K562 (cell line): Measurements from ENCODE around the gene GNG14. TPM values are rescaled to one million over a fixed set of nuclear protein-coding genes. Genes with fewer than 3 reads are reported as not detected.
A peak's percentile ranks its signal among the peaks of the same experiment; 100 is the strongest.

Experiments
- ATAC-seq: fragments of 200-7000 bp; cut with Tn5 transposase; 3 replicates; pipeline ENCODE4 v1.9.1; 2020; ENCODE audit warnings: moderate library complexity
- BruUV-seq: library from RNA; stranded (reverse); fragments of 400-500 nt; replicated peaks from 2 replicates; lab custom pipeline; 2021; lab: Mats Ljungman, UMichigan
- CTCF ChIA-PET: fragments of 300-600 bp; formaldehyde crosslinking; extraction: SDS; loops from one replicate; lab custom pipeline; 2021; ENCODE audit warnings: low intra/inter-chr PET ratio; lab: Yijun Ruan, JAX
- POLR2A ChIA-PET: fragments of 300-600, 350-650 bp; sonication (Branson Sonifier 250); formaldehyde crosslinking; extraction: SDS; loops from one replicate; lab custom pipeline; 2021; ENCODE audit warnings: antibody characterized with exemption, inconsistent platforms; lab: Yijun Ruan, JAX
- DNase-seq, 4 experiments: peaks; one replicate each; pipeline versions ENCODE4 v3.0.0 to v3.0.0-alpha.2; 2011 to 2018; ENCODE audit warnings: low spot score in 3 of 4, mixed read lengths in 3 of 4; ENCODE audit errors: extremely low read depth in 1 of 4
- FAIRE-seq: peaks from 2 replicates; lab custom pipeline; 2011; peaks lifted over from hg19 to GRCh38; lab: Jason Lieb, UNC
- H2AFZ ChIP-seq: 2 replicates; pipeline ENCODE4 v1.6.0; 2011; ENCODE audit warnings: low read depth, low read length, control low read depth, inconsistent platforms
- H3K27ac ChIP-seq: fragments of 200-600 bp; 3 replicates; pipeline ENCODE4 v1.8.0; 2011; ENCODE audit warnings: low read depth, mild to moderate bottlenecking, control low read depth, inconsistent platforms, low read length, moderate library complexity, mixed read lengths; ENCODE audit errors: extremely low read depth
- H3K27me3 ChIP-seq, 2 experiments: fragments of 300-600 bp in 1 of 2; 2 replicates in 1 of 2; 3 replicates in 1 of 2; pipeline versions ENCODE4 v1.6.0 to v1.8.0; 2011; ENCODE audit warnings: inconsistent platforms in 2 of 2, low read length in 2 of 2, mild to moderate bottlenecking in 1 of 2, mixed read lengths in 1 of 2, moderate library complexity in 1 of 2; ENCODE audit not compliant: control insufficient read depth in 2 of 2, insufficient read depth in 2 of 2
- H3K36me3 ChIP-seq: fragments of 300-600 bp; 3 replicates; pipeline ENCODE4 v1.8.0; 2011; ENCODE audit warnings: mild to moderate bottlenecking, low read length, inconsistent platforms; ENCODE audit not compliant: control insufficient read depth, insufficient read depth
- H3K4me1 ChIP-seq, 2 experiments: fragments of 200-600 bp in 1 of 2; replicated peaks in 1 of 2; 2 replicates in 1 of 2; 3 replicates in 1 of 2; pipeline versions ENCODE4 v1.5.1 to v1.8.0; 2011; ENCODE audit warnings: inconsistent platforms in 2 of 2, low read length in 2 of 2, mild to moderate bottlenecking in 1 of 2, mixed read lengths in 1 of 2, moderate library complexity in 1 of 2; ENCODE audit not compliant: control insufficient read depth in 2 of 2, insufficient read depth in 2 of 2
- H3K4me2 ChIP-seq: 2 replicates; pipeline ENCODE4 v1.6.1; 2011; ENCODE audit warnings: low read length, control low read depth, inconsistent platforms, mixed read lengths; ENCODE audit not compliant: insufficient read depth
- H3K4me3 ChIP-seq: fragments of 200-600 bp; sonication (generic), shearing (Covaris generic); 2 replicates; pipeline ENCODE4 v1.5.1; 2016; ENCODE audit warnings: control low read depth, inconsistent platforms
- H3K79me2 ChIP-seq: fragments of 200-600 bp; 3 replicates; pipeline ENCODE4 v1.8.0; 2011; ENCODE audit warnings: low read length, inconsistent platforms; ENCODE audit not compliant: control insufficient read depth, insufficient read depth
- H3K9ac ChIP-seq, 2 experiments: 2 replicates each; pipeline versions ENCODE4 v1.6.0 to v1.6.1; 2011; ENCODE audit warnings: low read depth in 2 of 2, low read length in 2 of 2, control low read depth in 1 of 2, inconsistent platforms in 1 of 2, mild to moderate bottlenecking in 1 of 2, mixed read lengths in 1 of 2; ENCODE audit not compliant: insufficient read depth in 1 of 2
- H3K9me1 ChIP-seq: one replicate; pipeline ENCODE4 v1.6.0; 2011; ENCODE audit warnings: inconsistent platforms, mild to moderate bottlenecking, low read length, moderate library complexity; ENCODE audit not compliant: control insufficient read depth, insufficient read depth
- H3K9me3 ChIP-seq: replicated peaks from 2 replicates; pipeline ENCODE4 v1.5.1; 2011; ENCODE audit warnings: low read depth, low read length, inconsistent platforms; ENCODE audit not compliant: control insufficient read depth, insufficient read depth
- H4K20me1 ChIP-seq: replicated peaks from 2 replicates; pipeline ENCODE4 v1.6.1; 2011; ENCODE audit warnings: low read length, inconsistent platforms, mixed read lengths; ENCODE audit not compliant: control insufficient read depth, insufficient read depth
- BDP1 ChIP-seq: IDR thresholded peaks from 3 replicates; pipeline ENCODE4 v1.6.1; 2011; ENCODE audit not compliant: insufficient read length, insufficient read depth
- CXXC5 ChIP-seq: fragments of 250-450 bp; sonication (Bioruptor Pico); IDR thresholded peaks from 2 replicates; pipeline ENCODE4 v1.8.0; 2022; ENCODE audit warnings: inconsistent platforms, mild to moderate bottlenecking, moderate library complexity
- E2F6 ChIP-seq, 2 experiments: IDR thresholded peaks; 2 replicates each; pipeline ENCODE4 v1.6.1; 2011; ENCODE audit warnings: borderline replicate concordance in 1 of 2, control low read depth in 1 of 2, low read depth in 1 of 2, low read length in 1 of 2, mild to moderate bottlenecking in 1 of 2, mixed read lengths in 1 of 2, moderate library complexity in 1 of 2; ENCODE audit not compliant: insufficient read depth in 1 of 2, insufficient read length in 1 of 2, poor library complexity in 1 of 2, severe bottlenecking in 1 of 2; ENCODE audit errors: extremely low read depth in 1 of 2
- FOXA3 ChIP-seq, 2 experiments: fragments of 450-650 bp in 1 of 2; sonication (generic) in 1 of 2; formaldehyde crosslinking; IDR thresholded peaks in 1 of 2; conservative IDR thresholded peaks in 1 of 2; 2 replicates each; pipeline versions ENCODE4 v1.4.0 to v1.8.0; 2020 to 2022; ENCODE audit warnings: mild to moderate bottlenecking in 2 of 2, missing genetic modification reagents in 1 of 2
- MYBL2 ChIP-seq, 2 experiments: fragments of 450-650 bp in 1 of 2; sonication (generic) in 1 of 2; formaldehyde crosslinking in 1 of 2; IDR thresholded peaks; 2 replicates each; pipeline versions ENCODE4 v1.6.1 to v1.8.1; 2017 to 2022; ENCODE audit warnings: borderline replicate concordance in 1 of 2, inconsistent platforms in 1 of 2, low read depth in 1 of 2, mild to moderate bottlenecking in 1 of 2, missing genetic modification reagents in 1 of 2, moderate library complexity in 1 of 2
- SMAD2 ChIP-seq: fragments of 150-350 bp; IDR thresholded peaks from 2 replicates; pipeline ENCODE4 v1.6.1; 2014; ENCODE audit warnings: low read depth, mild to moderate bottlenecking, low read length
- TARDBP ChIP-seq: fragments of 450-650 bp; IDR thresholded peaks from 2 replicates; pipeline ENCODE4 v1.6.1; 2016
- TCF3 ChIP-seq: sonication (generic); formaldehyde crosslinking; IDR thresholded peaks from 2 replicates; pipeline ENCODE4 v1.4.0; 2020; ENCODE audit warnings: mild to moderate bottlenecking, missing genetic modification reagents
- ZNF146 ChIP-seq: IDR thresholded peaks from one replicate; pipeline ENCODE4 v1.6.1; 2018; ENCODE audit warnings: missing compliant biosample characterization; ENCODE audit not compliant: unreplicated experiment
- ZNF384 ChIP-seq: IDR thresholded peaks from 2 replicates; pipeline ENCODE4 v1.6.1; 2012; ENCODE audit warnings: low read depth, low read length, improper control_type of control experiment
- WGBS: fragments of 100-300 bp; shearing (Covaris generic); methylation state at CpG from one replicate; pipeline ENCODE4 v1.1.6; 2016; ENCODE audit warnings: low coverage, mixed read lengths; ENCODE audit not compliant: insufficient coverage; ENCODE audit errors: missing lambda C conversion rate; 5-methylcytosine and 5-hydroxymethylcytosine counted together
- in situ Hi-C: fragments of 300-500 bp; cut with MboI; formaldehyde crosslinking; loops from 4 replicates; pipeline ENCODE4 v1.15.0; 2018; ENCODE audit warnings: inconsistent platforms, mixed read lengths
- intact Hi-C: fragments of 100-400 bp; cut with micrococcal nuclease; formaldehyde crosslinking; loops from 2 replicates; pipeline ENCODE4 v1.14.2; 2022
- polyA plus RNA-seq, 8 experiments: library from polyadenylated mRNA; depleted of rRNA in 4 of 8; stranded (reverse) in 5 of 8; unstranded in 3 of 8; fragments of >200 nt; fragmentation: Nextera tagmentation in 2 of 8; fragmentation: Illumina TruSeq in 1 of 8; extraction: Ambion mirVana in 2 of 8; extraction: Trizol in 1 of 8; gene quantifications; 2 replicates each; pipeline versions ENCODE4 v1.2.1 to v1.2.3, GENCODE V29; 2011 to 2014; ENCODE audit warnings: inconsistent platforms in 1 of 8, missing spikeins in 1 of 8
- total RNA-seq, 7 experiments: library from RNA; depleted of rRNA in 6 of 7; stranded (reverse); fragments of >200 nt in 6 of 7; fragmentation: Illumina TruSeq in 2 of 7; extraction: Trizol in 2 of 7; gene quantifications; 2 replicates each; pipeline versions ENCODE4 v1.2.1 to v1.2.3, GENCODE V29; 2011 to 2021; ENCODE audit warnings: low replicate concordance in 1 of 7
- TF ChIP-seq, protein P1 (sequence below): fragments of 250-450 bp; sonication (Bioruptor Pico); IDR thresholded peaks from 2 replicates; pipeline ENCODE4 v1.4.0; 2020

The GNG14 gene
- total and polyA plus RNA-seq, 9 of the 15 experiments (the other 6 are each of a cell fraction or from before 2014, with no cell fraction given): not detected

- TF ChIP-seq CXXC5 (no peak), E2F6 (IDR thresholded peaks at IDR 0.05; ENCODE audit: borderline replicate concordance in 1 of 2, extremely low read depth in 1 of 2, insufficient read depth in 1 of 2, insufficient read length in 1 of 2, low read depth in 1 of 2, low read length in 1 of 2, poor library complexity in 1 of 2, severe bottlenecking in 1 of 2) (peak in 1 of 2 experiments; percentile 59), FOXA3 (CRISPR knock-in tag; conservative IDR thresholded peaks at IDR 0.05 in 1 of 2, IDR thresholded peaks at IDR 0.05 in 1 of 2) (no peak), ZNF384 (no peak), BDP1 (no peak)
These were observed 18.9 kb upstream of the GNG14 start (continued) for GRCh38 chr19:12668932-12669269.

- H3K9me1 ChIP-seq: no peaks in the 10 kb centered on the region
- intact Hi-C loops: no loop called here
- peaks cover 34% of the 10 kb centered on the region for H3K79me2 ChIP-seq
- H3K27me3 ChIP-seq: no peaks in the 10 kb centered on the region
- peak overlapping the region; percentile 74 for H3K4me3 ChIP-seq
- H2AFZ ChIP-seq: peak overlapping the region; percentile 98
- peak; percentile 52 to 89 (median 68) for DNase-seq
- TSS peak; percentile 81 for BruUV-seq
- ChIA-PET POLR2A (interaction anchor here (0.6 to 4.7 kb wide), 6 partner anchors 11 to 854 kb away, joined by 3 to 39 read pairs (median 3); partner anchors contain the start of genes DHPS, ZNF490 and ZNF791), CTCF (no interaction called here)
- H3K9me3 ChIP-seq: no peaks in the 10 kb centered on the region
- H4K20me1 ChIP-seq: peaks cover 5% of the 10 kb centered on the region; the same call in 1 of the 2 replicates
- H3K4me1 ChIP-seq: peaks cover 18 to 53% of the 10 kb centered on the region in 2 experiments; a peak in 4 of 5 replicates
- in situ Hi-C loops: loop anchor here (5.0 to 10.0 kb wide), 2 partner anchors 107 to 465 kb away; no protein-coding TSS in a partner anchor
- peak overlapping the region; percentile 88 for H3K4me2 ChIP-seq
- peak overlapping the region; percentile 88 to 100 for H3K9ac ChIP-seq
- WGBS: under 1% methylated on average over 61 of the region's 64 CpGs
- peak; percentile 98 for FAIRE-seq
- peak; percentile 59 for ATAC-seq
- peaks cover 43% of the 10 kb centered on the region; the same call in 2 of the 3 replicates for H3K36me3 ChIP-seq
- H3K27ac ChIP-seq: peak overlapping the region; percentile 94
- TF ChIP-seq TARDBP: no peak
- no peak for TF ChIP-seq MYBL2 (IDR thresholded peaks at IDR 0.05; ENCODE audit: low read depth)
- TF ChIP-seq MYBL2 (CRISPR knock-in tag; IDR thresholded peaks at IDR 0.05; ENCODE audit: borderline replicate concordance): no peak
- TF ChIP-seq ZNF146 (CRISPR knock-in tag): no peak
- TF ChIP-seq TCF3 (CRISPR knock-in tag): no peak
- TF ChIP-seq, protein P1, sequence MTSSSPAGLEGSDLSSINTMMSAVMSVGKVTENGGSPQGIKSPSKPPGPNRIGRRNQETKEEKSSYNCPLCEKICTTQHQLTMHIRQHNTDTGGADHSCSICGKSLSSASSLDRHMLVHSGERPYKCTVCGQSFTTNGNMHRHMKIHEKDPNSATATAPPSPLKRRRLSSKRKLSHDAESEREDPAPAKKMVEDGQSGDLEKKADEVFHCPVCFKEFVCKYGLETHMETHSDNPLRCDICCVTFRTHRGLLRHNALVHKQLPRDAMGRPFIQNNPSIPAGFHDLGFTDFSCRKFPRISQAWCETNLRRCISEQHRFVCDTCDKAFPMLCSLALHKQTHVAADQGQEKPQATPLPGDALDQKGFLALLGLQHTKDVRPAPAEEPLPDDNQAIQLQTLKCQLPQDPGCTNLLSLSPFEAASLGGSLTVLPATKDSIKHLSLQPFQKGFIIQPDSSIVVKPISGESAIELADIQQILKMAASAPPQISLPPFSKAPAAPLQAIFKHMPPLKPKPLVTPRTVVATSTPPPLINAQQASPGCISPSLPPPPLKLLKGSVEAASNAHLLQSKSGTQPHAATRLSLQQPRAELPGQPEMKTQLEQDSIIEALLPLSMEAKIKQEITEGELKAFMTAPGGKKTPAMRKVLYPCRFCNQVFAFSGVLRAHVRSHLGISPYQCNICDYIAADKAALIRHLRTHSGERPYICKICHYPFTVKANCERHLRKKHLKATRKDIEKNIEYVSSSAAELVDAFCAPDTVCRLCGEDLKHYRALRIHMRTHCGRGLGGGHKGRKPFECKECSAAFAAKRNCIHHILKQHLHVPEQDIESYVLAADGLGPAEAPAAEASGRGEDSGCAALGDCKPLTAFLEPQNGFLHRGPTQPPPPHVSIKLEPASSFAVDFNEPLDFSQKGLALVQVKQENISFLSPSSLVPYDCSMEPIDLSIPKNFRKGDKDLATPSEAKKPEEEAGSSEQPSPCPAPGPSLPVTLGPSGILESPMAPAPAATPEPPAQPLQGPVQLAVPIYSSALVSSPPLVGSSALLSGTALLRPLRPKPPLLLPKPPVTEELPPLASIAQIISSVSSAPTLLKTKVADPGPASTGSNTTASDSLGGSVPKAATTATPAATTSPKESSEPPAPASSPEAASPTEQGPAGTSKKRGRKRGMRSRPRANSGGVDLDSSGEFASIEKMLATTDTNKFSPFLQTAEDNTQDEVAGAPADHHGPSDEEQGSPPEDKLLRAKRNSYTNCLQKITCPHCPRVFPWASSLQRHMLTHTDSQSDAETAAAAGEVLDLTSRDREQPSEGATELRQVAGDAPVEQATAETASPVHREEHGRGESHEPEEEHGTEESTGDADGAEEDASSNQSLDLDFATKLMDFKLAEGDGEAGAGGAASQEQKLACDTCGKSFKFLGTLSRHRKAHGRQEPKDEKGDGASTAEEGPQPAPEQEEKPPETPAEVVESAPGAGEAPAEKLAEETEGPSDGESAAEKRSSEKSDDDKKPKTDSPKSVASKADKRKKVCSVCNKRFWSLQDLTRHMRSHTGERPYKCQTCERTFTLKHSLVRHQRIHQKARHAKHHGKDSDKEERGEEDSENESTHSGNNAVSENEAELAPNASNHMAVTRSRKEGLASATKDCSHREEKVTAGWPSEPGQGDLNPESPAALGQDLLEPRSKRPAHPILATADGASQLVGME: no peak
- TF ChIP-seq SMAD2: no peak
These were observed 18.3 kb upstream of the GNG14 start for GRCh38 chr19:12669270-12670158.
